Upper lobe of left lung (tissue), 4 donors: ENCODE measurements around the gene MYO3B.
"Not testable (repeated sequence)": the region's sequence is repeated elsewhere in the genome, so short reads cannot be mapped to it uniquely, and the experiment has no call there.

ENCODE experiments used
- POLR2A ChIP-seq, 4 donors: fragments of 450-650 bp; IDR thresholded peaks; one replicate each; pipeline ENCODE4 v1.5.1; 2016 to 2017; ENCODE audit warnings: antibody characterized with exemption in 4 of 4, mild to moderate bottlenecking in 2 of 4
- POLR2AphosphoS5 ChIP-seq, 2 donors: sonication (generic); formaldehyde crosslinking; IDR thresholded peaks; one replicate each; pipeline ENCODE4 v1.5.1; 2017; ENCODE audit warnings: antibody characterized with exemption in 2 of 2

GRCh38 chr2:170349269-170349668 is 171.3 kb downstream of the MYO3B start:
- TF ChIP-seq POLR2AphosphoS5, POLR2A (IDR thresholded peaks at IDR 0.05): not testable (repeated sequence)
